ENCODE measurements around the gene LBHD2. TPM values are rescaled to one million over a fixed set of nuclear protein-coding genes. Genes with fewer than 3 reads are reported as not detected.

The LBHD2 gene
- total and polyA plus RNA-seq, 11 donors, result 0.19 TPM; not detected in 10

DNA sequence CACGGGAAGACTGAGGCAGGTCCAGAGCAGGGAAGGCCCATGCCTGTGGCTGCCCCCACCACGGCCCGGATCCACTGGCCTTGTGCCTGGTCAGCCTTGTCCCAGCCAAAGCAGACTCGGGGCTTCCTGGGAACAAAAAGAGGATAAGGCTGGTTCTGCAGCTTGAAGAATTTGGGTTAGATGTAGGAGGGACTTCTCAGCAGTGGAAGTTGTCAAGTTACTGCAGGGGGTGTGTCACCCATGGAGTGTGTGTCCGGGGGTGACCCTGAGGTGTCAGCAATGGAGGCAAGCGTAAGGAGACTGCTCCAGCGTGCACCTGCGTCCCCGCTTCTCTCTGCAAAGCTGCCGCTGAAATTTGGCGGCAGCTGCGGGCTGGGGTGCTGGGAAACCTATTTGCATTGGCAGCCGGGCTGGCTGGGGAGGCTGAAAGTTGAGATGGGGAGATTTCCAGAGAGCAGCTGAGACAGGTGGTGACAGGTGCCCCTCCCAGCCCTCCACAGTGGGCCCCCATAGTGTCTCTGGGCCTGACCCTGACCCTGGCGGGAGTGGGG is 26.7 kb downstream of the LBHD2 start:
- Histone ChIP-seq H3K9me3 (no peaks in the 10 kb centered on the region), H3K27ac (peak overlapping the region in 6 of 12 donors; percentile 11 to 57 (median 39)), H3K4me1 (peaks cover 0 to 58% (median 21%) of the 10 kb centered on the region in 12 donors), H3K27me3 (no peaks in the 10 kb centered on the region), H3K36me3 (no peaks in the 10 kb centered on the region), H3K4me3 (peak overlapping the region in 1 of 12 donors; percentile 15)
- intact Hi-C loops (cut with DNase I), result no loop called here
- TF ChIP-seq POLR2A (IDR thresholded peaks at IDR 0.05) (no peak), CTCF (IDR thresholded peaks at IDR 0.05) (no peak)
- ATAC-seq (peak in 2 of 4 donors; percentile 18 to 41), DNase-seq (no peak)
- 56 to 74% (median 63%) methylated on average over 13 to 14 of the region's 14 CpGs for WGBS, 4 donors

- Histone ChIP-seq H3K9me3 (no peaks in the 10 kb centered on the region), H3K36me3 (no peaks in the 10 kb centered on the region), H3K4me1 (peaks cover 0 to 62% (median 21%) of the 10 kb centered on the region in 12 donors), H3K27me3 (no peaks in the 10 kb centered on the region), H3K27ac (peak overlapping the region in 1 of 12 donors; percentile 57), H3K4me3 (no peak overlapping the region)
- ATAC-seq, result no peak
- intact Hi-C loops (cut with DNase I), result no loop called here
- DNase-seq, result no peak
- TF ChIP-seq CTCF (IDR thresholded peaks at IDR 0.05) (no peak), POLR2A (IDR thresholded peaks at IDR 0.05) (no peak)
- WGBS, 4 donors, result 83 to 92% (median 86%) methylated on average over 2 to 6 of the region's 6 CpGs
Observed at GRCh38 chr14:103111232-103111868, 27.3 kb downstream of the LBHD2 start.

DNA sequence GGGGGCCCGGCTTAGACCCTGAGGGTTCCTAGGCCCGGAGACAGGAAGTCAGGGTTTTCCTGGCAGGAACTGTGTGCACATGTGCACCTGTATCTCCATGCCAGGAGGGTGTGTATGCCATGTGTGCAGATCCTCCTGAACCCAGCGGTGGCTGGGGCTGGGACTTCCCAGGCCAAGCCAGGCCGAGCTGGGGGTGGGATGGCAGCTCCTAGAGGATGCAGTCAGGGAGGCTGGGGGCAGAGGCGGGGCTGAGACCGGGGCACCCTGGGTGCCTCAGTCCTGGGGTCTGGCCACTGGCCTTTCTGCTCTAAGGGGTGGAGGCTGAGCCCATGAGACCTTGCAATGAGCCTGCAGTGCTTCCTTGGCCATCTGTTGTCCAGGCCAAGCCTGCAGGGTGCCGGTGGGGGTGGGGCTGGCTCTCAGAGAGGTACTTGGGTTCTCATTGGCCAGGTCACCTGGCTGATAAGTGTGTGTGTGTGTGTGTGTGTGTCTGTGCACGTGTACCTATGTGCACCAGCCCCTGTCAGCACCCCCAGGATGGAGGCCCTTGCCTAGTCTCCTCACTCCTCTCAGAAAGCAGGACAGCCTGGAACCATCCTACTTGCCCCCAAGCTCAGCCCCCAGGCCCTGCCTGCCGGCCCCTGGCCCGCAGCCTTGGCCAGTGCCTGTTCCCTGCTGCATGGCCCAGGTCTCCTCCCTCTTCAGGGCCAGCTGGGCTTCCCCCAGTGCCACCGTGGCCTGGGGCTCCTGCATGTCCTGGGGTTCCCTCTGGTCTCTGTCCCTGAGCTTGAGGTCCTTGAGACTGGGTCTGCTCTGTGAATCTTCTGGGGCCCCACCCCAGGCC is 28.6 kb downstream of the LBHD2 start:
- no peak for ATAC-seq
- Histone ChIP-seq H3K9me3 (no peaks in the 10 kb centered on the region), H3K27me3 (no peaks in the 10 kb centered on the region), H3K4me1 (peaks cover 0 to 68% (median 23%) of the 10 kb centered on the region in 12 donors), H3K36me3 (no peaks in the 10 kb centered on the region), H3K4me3 (no peak overlapping the region), H3K27ac (no peak overlapping the region)
- 71 to 80% (median 78%) methylated on average over 5 to 11 of the region's 11 CpGs for WGBS, 4 donors
- intact Hi-C loops (cut with DNase I), result no loop called here
- no peak for DNase-seq
- TF ChIP-seq POLR2A (IDR thresholded peaks at IDR 0.05) (no peak), CTCF (IDR thresholded peaks at IDR 0.05) (no peak)

GRCh38 chr14:103113303-103113702 is 29.3 kb downstream of the LBHD2 start:
- no peak for ATAC-seq
- TF ChIP-seq POLR2A (IDR thresholded peaks at IDR 0.05) (no peak), CTCF (IDR thresholded peaks at IDR 0.05) (no peak)
- no peak overlapping the region for H3K4me3 ChIP-seq
- WGBS, 4 donors, result 77 to 89% (median 82%) methylated on average over 4 to 5 of the region's 5 CpGs
- no peaks in the 10 kb centered on the region for H3K27me3 ChIP-seq
- H3K9me3 ChIP-seq, result no peaks in the 10 kb centered on the region
- no peak for DNase-seq
- intact Hi-C loops (cut with DNase I), result no loop called here
- no peaks in the 10 kb centered on the region for H3K36me3 ChIP-seq
- H3K27ac ChIP-seq, result no peak overlapping the region
- peaks cover 0 to 73% (median 26%) of the 10 kb centered on the region in 12 donors for H3K4me1 ChIP-seq
